ENCODE measurements around the gene ADAM10.

Gene ADAM10, protein sequence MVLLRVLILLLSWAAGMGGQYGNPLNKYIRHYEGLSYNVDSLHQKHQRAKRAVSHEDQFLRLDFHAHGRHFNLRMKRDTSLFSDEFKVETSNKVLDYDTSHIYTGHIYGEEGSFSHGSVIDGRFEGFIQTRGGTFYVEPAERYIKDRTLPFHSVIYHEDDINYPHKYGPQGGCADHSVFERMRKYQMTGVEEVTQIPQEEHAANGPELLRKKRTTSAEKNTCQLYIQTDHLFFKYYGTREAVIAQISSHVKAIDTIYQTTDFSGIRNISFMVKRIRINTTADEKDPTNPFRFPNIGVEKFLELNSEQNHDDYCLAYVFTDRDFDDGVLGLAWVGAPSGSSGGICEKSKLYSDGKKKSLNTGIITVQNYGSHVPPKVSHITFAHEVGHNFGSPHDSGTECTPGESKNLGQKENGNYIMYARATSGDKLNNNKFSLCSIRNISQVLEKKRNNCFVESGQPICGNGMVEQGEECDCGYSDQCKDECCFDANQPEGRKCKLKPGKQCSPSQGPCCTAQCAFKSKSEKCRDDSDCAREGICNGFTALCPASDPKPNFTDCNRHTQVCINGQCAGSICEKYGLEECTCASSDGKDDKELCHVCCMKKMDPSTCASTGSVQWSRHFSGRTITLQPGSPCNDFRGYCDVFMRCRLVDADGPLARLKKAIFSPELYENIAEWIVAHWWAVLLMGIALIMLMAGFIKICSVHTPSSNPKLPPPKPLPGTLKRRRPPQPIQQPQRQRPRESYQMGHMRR

DNA sequence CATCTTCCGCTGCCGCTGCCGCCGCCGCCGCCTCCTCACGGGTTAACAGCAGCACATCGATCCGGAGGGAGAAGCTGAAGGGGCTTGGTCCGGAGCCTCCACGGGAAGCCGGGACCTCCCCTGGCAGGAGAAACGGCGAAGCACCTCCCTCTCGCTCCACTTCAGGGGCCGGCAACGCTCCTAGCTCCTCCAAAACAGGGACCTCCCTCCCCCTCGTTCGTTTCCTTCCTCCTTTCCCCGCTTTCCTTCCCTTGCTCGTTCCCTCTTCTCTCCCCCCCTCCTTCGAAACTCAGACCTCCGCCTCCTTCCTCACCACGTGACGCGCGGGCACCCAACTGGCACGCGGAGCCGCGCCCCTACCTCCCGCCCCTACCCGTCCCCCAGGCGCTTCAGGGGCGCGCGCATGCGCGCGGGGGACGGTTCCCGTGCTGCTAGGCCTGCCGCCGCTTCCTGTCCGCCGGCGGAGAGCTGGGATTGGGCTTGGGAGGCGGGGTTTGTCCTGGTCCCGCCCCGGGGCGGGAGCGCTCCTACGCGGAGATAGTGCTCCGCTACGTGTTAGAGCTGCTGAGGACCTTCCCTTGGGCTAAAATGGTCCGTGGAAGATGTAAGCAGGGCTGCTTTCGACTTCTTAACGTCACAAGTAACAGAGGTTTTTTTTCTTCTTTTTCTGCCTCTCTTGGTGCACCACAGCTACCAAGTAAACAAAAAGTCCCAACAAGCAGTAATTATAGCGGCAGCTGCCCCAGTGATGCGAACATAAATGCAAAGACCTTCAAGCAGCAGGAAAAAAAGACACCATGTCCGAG is at the start of gene ADAM10:
ADAM10 (minus strand) TSS at position 176 of the 806 bp plus-strand sequence; CDS start at position 3, 173 bp downstream.
- TF ChIP-seq, protein P1, sequence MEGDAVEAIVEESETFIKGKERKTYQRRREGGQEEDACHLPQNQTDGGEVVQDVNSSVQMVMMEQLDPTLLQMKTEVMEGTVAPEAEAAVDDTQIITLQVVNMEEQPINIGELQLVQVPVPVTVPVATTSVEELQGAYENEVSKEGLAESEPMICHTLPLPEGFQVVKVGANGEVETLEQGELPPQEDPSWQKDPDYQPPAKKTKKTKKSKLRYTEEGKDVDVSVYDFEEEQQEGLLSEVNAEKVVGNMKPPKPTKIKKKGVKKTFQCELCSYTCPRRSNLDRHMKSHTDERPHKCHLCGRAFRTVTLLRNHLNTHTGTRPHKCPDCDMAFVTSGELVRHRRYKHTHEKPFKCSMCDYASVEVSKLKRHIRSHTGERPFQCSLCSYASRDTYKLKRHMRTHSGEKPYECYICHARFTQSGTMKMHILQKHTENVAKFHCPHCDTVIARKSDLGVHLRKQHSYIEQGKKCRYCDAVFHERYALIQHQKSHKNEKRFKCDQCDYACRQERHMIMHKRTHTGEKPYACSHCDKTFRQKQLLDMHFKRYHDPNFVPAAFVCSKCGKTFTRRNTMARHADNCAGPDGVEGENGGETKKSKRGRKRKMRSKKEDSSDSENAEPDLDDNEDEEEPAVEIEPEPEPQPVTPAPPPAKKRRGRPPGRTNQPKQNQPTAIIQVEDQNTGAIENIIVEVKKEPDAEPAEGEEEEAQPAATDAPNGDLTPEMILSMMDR (IDR thresholded peaks at IDR 0.05; ENCODE audit: low read depth, low read length) = no peak
- DNase-seq (ENCODE audit: low read depth, low spot score) = peak; percentile 100
- in situ Hi-C loops (cut with HindIII; ENCODE audit: low sequenced_read_pairs) = no loop called here
- peak within 1 kb of the TSS; percentile 71 for H3K4me3 ChIP-seq (ENCODE audit: low read depth, low read length)

DNA sequence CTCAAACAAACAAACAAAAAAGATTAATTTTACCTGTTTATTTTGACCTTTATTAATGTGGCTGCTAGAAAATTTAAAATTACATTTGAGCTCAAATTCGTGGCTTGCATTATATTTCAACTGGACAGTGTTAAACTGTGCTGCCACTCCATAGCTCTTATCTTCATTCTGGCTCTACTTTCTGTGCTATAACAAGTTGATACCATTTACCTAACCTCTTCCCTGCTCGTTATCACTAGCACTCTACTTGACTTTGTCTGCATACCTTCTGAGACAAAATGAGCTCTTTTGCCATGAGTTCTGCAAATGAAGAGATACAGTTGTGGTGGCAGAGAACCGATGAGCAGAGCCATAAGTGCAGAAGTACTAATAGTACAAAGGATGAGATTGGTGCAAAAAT is 48.0 kb upstream of the ADAM10 start:
- no peak for DNase-seq (ENCODE audit: low read depth, low spot score)
- TF ChIP-seq, protein P1 (IDR thresholded peaks at IDR 0.05; ENCODE audit: low read depth, low read length) = no peak
- no peak overlapping the region for H3K4me3 ChIP-seq (ENCODE audit: low read depth, low read length)
- in situ Hi-C loops (cut with HindIII; ENCODE audit: low sequenced_read_pairs) = no loop called here

DNA sequence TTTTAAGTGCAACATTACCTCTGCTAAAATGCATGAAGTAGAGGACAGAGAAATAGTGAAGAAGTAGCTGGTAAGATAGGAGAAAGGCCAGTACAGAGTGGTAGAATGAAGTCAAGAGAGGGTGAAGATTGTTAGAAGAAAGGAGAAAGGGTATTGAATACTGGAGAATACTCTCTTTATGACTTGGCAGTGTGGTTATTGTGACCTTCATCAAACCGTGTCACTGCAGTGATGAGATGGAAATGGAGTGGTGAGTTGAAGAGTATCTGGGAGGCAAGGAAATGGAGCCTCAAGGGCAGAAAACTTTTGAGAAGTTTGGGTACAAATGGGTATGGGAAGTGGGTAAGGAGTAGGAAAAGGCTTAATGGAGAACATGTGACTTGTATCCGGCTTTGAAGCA is 46.3 kb upstream of the ADAM10 start:
- no peak for DNase-seq (ENCODE audit: low read depth, low spot score)
- in situ Hi-C loops (cut with HindIII; ENCODE audit: low sequenced_read_pairs) = no loop called here
- TF ChIP-seq, protein P1 (IDR thresholded peaks at IDR 0.05; ENCODE audit: low read depth, low read length) = no peak
- H3K4me3 ChIP-seq (ENCODE audit: low read depth, low read length) = no peak overlapping the region

DNA sequence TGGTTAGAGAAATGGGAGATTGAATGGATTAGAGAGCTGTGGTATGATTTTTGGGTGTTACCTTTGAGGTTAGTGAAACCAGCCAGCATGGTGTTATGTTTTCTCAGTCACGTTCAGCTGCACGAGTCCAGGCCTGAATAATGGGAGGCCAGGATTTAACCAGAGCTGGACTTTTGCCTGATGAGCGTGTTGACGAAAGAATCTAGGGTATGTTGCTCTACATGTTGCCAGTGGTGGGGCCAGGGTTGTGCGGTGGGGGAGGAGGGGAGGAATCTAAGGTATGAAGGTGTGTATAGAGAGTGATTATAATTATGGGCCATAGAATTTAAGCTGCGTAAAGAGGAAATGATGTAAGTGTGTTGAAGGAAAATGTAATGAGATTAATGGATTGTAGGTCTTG is 44.4 kb upstream of the ADAM10 start:
- no peak overlapping the region for H3K4me3 ChIP-seq (ENCODE audit: low read depth, low read length)
- DNase-seq (ENCODE audit: low read depth, low spot score) = no peak
- in situ Hi-C loops (cut with HindIII; ENCODE audit: low sequenced_read_pairs) = no loop called here

DNA sequence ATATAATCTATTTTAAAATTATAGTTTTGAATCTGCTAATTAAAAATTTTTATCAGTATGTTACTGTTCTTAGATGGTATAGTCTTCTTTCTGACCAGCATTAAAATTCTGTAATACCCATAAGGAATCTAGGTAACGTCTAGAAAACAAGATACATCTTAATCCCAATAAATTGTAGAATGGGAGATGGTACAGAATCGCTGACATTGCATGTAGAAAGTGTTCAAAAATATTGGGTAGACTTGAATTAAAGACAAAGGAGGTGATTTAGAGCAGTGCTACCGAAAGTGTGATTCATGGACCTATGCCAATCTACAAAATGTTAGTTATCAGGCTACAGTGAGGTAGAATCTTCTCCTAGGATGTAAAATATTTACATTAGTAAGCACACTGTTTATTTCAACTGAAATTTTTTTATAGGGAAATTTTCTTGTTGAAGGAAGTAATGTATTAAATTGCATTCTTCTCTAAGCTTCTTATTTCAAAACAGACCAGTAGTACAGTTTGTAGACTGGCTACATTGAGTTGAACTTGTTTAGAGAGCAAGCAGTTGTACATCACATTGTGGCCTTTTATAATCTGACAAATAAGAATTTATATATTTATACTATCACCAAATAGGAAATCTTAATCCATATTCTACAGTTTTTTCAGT is 38.7 kb upstream of the ADAM10 start:
- in situ Hi-C loops (cut with HindIII; ENCODE audit: low sequenced_read_pairs) = no loop called here
- TF ChIP-seq, protein P1 (IDR thresholded peaks at IDR 0.05; ENCODE audit: low read depth, low read length) = no peak
- no peak for DNase-seq (ENCODE audit: low read depth, low spot score)
- H3K4me3 ChIP-seq (ENCODE audit: low read depth, low read length) = no peak overlapping the region

More for the DNA sequence above, 44.4 kb upstream of the ADAM10 start:
- TF ChIP-seq, protein P1 (IDR thresholded peaks at IDR 0.05; ENCODE audit: low read depth, low read length) = no peak

DNA sequence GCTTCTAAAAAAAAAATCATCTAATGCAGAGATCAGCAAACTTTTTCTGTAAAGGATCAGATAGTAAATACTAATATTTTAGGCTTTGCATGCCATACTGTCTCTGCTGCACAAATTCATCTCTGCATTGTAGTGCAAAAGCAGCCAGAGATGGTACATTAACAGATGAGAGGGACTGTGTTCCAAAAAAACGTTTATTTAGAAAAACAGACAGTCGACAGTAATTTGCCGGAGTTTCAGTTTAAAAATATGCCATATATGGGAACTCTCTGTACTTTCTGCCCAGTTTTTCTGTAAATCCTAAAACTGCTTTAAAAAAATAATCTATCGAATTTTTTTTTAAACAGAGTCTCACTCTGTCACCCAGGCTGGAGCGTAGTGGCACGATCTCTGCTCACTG is 35.8 kb upstream of the ADAM10 start:
- TF ChIP-seq, protein P1 (IDR thresholded peaks at IDR 0.05; ENCODE audit: low read depth, low read length) = no peak
- in situ Hi-C loops (cut with HindIII; ENCODE audit: low sequenced_read_pairs) = no loop called here
- DNase-seq (ENCODE audit: low read depth, low spot score) = no peak
- H3K4me3 ChIP-seq (ENCODE audit: low read depth, low read length) = no peak overlapping the region

Data from astrocyte of the spinal cord (primary cell).